Measurements from ENCODE around the gene CDK5RAP2.

- TF ChIP-seq CTCF (tag by site-specific recombination; IDR thresholded peaks at IDR 0.05) = no peak
- no peak for TF ChIP-seq SALL2 (tag by site-specific recombination; IDR thresholded peaks at IDR 0.05; ENCODE audit: borderline replicate concordance)
- TF ChIP-seq ZNF768 (tag by site-specific recombination; IDR thresholded peaks at IDR 0.05) = no peak
- no peak for TF ChIP-seq ELK4 (IDR thresholded peaks at IDR 0.05; ENCODE audit: borderline replicate concordance, low read depth, low read length)
- TF ChIP-seq ATF2 (tag by site-specific recombination; IDR thresholded peaks at IDR 0.05; ENCODE audit: low read depth) = no peak
These were observed 24.1 kb downstream of the CDK5RAP2 start for GRCh38 chr9:120555839-120556238.
